CD4-positive, alpha-beta T cell treated with Interleukin-15 for 1 hour (primary cell): ENCODE results near the gene CLDN19.
"Not testable (repeated sequence)": the region's sequence is repeated elsewhere in the genome, so short reads cannot be mapped to it uniquely, and the experiment has no call there.

Experiments
- DNase-seq: peaks from one replicate; pipeline ENCODE4 v3.0.0-alpha.2; 2020

Gene CLDN19

DNA sequence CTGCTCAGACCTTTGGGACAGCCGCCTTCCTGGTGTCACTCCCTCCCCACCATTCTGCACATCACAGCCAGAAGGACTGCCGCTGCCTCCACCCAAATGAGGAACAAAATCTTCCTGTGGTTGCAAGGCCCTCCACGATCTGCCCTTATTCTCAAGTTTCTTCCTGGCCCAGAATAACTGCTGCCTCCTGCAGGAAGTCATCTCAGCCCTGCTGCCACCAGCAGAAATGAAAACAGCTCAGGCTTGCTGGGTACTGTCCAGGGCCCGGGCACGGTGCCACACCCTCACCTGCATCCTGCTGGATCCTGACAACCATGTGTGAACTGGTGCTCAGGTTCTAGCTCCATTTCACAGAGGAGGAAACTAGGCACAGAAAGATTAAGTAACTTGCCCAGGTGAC, 2.8 kb downstream of the CLDN19 start:
- peak; percentile 29 for DNase-seq

- DNase-seq: no peak
These were observed 3.4 kb downstream of the CLDN19 start for GRCh38 chr1:42736571-42737200.

DNA sequence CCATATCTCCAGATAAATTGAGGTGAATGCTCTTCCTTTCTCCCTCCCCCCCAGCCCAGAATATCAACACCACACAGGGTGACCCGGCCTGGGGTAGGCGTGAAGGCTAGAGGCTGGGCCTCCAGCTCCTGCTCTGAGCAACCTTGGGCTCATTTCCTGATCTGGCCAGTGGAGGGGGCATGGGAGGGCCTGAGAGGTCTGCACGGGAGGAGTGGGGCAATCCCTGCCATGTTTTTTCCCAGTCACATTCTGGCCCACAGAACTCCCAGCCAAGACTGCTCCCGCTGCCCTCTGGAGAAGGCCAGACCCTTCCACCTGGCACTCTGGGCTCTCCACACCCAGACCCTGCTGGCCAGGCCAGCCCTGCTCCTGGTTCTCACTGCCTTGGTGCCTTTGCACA, 3.9 kb downstream of the CLDN19 start:
- DNase-seq: no peak

DNA sequence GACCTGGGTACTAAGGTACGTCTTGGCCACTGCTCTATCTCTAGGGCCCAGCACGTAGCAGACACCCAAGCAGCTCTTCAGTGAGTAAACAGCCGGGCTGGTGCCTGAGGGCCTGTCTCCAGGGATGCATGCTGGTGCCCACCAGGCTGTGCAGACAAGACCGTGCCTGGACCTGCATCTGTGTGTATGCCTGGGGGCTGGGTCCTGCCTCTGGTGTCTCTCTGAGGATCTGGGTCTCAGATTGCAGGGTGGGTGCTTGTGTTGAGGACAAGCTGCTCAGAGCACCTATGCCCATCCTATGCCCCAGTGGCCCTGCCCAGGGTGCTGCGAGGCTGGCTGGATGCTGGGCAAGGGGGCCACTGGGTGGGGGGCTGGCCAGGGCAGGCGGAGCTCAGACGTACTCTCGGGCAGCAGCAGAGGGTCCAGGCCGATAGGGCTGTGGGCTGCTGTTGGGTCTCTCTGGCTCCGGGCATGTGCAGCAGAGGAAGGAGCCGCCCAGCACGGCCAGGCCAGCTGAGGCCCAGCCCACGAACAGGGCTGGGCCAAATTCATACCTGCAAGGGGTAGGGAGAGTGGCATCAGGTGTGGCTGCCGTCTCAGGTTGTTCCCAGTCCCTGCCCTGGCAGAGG, 4.4 kb downstream of the CLDN19 start:
- DNase-seq: no peak

GRCh38 chr1:42735056-42735455, 5.0 kb downstream of the CLDN19 start:
- DNase-seq: no peak

- no peak for DNase-seq
These were observed 5.6 kb downstream of the CLDN19 start for GRCh38 chr1:42734201-42735035.

DNA sequence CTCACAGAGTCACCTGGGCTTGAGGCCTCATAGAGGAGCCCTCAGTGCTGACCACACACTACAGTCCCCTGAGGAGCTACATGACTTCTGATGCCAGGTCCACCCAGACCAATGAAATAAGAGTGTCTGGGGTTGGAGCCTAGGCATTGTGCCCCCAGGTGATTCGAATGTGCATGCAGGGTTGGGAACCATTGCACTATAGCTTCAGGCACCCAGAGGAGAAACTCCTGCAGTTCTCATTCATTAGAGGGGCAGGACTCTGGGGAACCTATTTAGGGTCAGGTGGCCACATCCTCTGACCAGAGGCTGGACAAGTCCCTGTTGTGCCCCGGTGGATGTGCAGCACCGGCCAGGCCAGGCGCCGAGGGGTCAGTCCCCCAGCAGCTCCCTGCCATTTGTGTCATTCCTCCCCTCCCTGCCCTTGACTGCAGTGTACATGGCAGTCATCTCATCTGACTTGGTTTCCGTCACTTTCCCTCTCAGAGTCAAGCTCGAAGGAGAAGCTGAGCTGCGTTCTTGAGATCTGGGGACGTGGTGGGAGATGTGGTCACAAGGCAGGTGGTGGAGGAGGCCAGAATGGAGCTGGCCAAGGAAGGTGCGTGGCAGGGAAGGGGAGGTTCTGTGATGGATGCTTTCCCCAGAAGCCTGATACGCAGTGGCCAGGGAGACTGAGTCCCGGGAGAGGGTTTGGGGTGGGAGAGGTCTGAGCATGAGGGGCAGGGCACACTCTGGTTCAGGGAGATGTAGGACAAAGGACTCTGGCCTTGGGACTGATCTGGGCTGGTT, 6.4 kb downstream of the CLDN19 start:
- no peak for DNase-seq

DNA sequence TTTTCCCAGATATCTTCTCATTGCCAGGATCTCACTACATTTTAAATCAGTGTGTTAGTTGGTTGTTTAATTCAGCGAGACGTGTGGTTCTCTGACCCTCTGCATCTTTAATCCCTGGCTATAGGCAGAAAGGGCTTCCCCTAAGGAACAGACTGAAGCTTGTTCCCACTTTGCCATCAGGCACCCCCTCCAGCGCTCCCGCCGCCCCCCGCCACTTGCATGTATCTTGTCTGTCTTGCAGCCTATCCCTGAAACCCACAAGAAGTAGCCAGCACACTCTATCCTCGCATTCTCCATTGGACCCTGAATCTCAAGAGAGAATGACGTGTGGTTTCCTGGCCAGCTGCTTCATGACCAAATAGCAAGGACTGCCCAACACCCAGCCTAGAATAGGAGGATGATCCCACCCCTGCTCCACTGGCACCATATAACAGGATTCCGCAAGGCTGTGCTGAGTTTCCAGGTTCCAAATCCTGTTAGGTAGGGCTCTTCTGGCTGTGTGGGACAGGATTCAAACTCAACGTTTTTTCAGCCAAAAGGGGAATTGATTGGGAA, 7.8 kb downstream of the CLDN19 start:
- no peak for DNase-seq

DNA sequence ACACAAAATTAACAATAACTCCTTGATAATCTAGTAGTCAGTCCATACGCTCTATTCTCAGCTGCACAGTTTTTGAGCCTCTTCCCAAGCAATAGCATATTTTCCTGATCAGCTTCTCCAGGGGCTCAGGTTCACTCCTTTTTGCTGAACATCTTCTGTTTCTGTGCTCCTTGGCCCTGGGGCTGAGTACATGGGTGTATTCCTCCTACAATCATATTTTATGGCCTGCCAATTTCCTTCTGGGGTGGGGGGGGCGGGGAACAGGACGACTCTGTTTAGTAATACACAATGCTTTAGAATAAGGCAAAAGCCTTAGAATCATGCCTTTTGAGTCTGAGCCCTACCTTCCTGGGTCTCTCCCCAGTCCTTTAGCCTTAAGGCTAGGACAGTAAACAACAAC, 8.5 kb downstream of the CLDN19 start:
- no peak for DNase-seq

DNA sequence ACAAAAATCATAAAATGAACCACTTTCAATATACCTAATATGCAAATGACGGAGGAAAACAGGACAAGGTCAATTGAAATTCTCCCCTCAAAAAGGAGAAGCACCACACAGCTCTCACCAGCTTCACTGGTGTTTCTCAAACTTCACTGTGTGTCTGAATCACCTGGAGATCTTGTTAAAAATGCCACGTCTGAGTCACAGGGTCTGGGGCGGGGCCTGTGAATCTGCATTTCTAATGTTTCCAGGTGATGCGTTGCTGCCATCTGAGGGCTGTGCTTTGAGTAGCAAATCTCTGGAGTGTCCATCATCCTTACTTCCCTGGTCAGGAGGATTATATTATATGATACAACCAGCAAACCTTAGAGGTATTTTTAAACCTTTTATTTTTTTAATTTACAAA, 9.0 kb downstream of the CLDN19 start:
- DNase-seq: no peak

GRCh38 chr1:42730002-42730401, 10.0 kb downstream of the CLDN19 start:
- DNase-seq: no peak

- not testable (repeated sequence) for DNase-seq
These were observed 14.2 kb downstream of the CLDN19 start for GRCh38 chr1:42725820-42726219.

DNA sequence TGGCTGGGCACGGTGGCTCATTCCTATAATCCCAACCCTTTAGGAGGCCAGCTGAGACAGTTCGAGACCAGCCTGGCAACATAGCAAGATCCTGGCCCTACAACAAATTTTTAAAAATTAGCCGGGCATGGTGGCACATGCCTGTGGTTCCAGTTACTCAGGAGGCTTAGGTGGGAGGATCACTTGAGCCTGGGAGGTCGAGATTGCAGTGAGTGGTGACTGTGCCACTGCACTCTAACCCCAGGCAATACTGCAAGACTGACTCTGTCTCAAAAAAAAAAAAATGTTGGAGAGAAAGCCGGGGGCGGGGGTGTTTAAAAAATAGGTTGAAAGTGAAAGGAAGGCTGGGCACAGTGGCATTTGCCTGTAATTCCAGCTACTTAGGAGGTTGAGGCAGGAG, 16.5 kb downstream of the CLDN19 start:
- no peak for DNase-seq

DNA sequence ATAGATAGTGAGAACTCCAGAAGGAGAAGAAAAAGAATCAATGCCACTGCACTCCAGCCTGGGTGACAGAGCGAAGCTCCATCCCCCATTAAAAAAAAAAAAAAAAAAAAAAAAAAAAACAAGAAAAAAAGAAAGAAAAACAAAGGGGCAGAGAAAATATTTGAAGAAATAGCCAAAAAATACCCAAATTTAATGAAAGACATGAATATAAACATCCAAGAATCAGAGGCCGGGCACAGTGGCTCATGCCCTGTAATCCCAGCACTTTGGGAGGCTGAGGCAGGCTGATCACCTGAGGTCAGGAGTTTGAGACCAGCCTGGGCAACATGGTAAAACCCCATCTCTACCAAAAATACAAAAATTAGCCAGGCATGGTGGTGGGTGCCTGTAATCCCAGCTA, 17.6 kb downstream of the CLDN19 start:
- DNase-seq: not testable (repeated sequence)

- no peak for DNase-seq
These were observed 18.1 kb downstream of the CLDN19 start for GRCh38 chr1:42721926-42722325.

- no peak for DNase-seq
These were observed 19.2 kb downstream of the CLDN19 start for GRCh38 chr1:42720868-42721267.

- DNase-seq: not testable (repeated sequence)
These were observed 25.6 kb downstream of the CLDN19 start for GRCh38 chr1:42714441-42714840.

- no peak for DNase-seq
These were observed 26.7 kb downstream of the CLDN19 start for GRCh38 chr1:42713293-42713692.

DNA sequence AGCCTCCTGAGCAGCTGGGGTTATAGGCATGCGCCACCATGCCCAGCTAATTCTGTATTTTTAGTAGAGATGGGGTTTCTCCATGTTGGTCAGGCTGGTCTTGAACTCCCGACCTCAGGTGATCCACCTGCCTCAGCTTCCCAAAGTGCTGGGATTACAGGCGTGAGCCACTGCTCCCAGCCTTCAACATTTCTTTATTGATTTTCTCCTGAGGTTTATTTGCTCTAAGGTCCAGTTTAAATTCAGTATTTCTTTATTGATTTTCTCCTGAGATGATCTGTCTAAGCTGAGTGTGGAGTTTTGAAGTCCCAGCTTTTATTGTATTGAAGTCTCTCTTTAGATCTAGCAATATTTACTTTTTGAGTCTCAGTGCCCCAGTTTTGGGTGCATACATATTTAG, 27.2 kb downstream of the CLDN19 start:
- DNase-seq: not testable (repeated sequence)

- DNase-seq: no peak
These were observed 36.1 kb downstream of the CLDN19 start for GRCh38 chr1:42703888-42704464.

DNA sequence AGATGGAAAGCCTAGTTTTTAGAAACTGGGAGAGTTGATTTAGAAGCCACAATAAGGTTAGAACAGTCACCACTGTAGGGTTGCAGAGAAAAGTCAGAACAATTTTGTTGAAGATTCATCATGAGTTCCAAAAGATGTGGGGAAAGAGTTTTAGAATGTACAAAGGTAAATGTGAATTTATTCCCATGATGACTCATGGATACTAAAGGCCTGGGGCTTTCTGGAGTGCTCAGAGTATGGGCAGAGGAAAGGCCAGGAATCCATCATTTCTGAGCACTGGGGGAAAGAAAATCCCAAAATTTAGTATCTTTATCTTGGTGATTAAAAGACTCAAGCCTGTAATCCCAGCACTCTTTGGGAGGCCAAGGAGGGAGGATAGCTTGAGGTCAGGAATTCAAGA, 40.0 kb downstream of the CLDN19 start:
- no peak for DNase-seq

- DNase-seq: no peak
These were observed 41.8 kb downstream of the CLDN19 start for GRCh38 chr1:42698081-42698813.
